Astrocyte (in vitro differentiated cells and primary cell): Measurements from ENCODE around the gene CCR2. TPM values are rescaled to one million over a fixed set of nuclear protein-coding genes. Genes with fewer than 3 reads are reported as not detected.

ENCODE experiments used
- DNase-seq: peaks from one replicate; pipeline ENCODE4 v3.0.0-alpha.2; 2010; ENCODE audit warnings: low read depth
- FAIRE-seq: peaks from 2 replicates; lab custom pipeline; 2011; peaks lifted over from hg19 to GRCh38; lab: Jason Lieb, UNC
- H2AFZ ChIP-seq: 2 replicates; pipeline ENCODE4 v1.6.0; 2012; ENCODE audit warnings: low read depth, low read length, inconsistent platforms
- H3K27ac ChIP-seq: 2 replicates; pipeline ENCODE4 v1.5.1; 2011; ENCODE audit warnings: low read depth, low read length, inconsistent platforms
- H3K27me3 ChIP-seq: 2 replicates; pipeline ENCODE4 v1.6.0; 2011; ENCODE audit warnings: low read length, inconsistent platforms; ENCODE audit not compliant: insufficient read depth
- H3K36me3 ChIP-seq: 2 replicates; pipeline ENCODE4 v1.5.1; 2011; ENCODE audit warnings: low read length, inconsistent platforms; ENCODE audit not compliant: insufficient read depth
- H3K4me1 ChIP-seq: 2 replicates; pipeline ENCODE4 v1.5.1; 2011; ENCODE audit warnings: low read length, inconsistent platforms; ENCODE audit not compliant: insufficient read depth
- H3K4me2 ChIP-seq: 2 replicates; pipeline ENCODE4 v1.6.0; 2012; ENCODE audit warnings: low read length, inconsistent platforms
- H3K4me3 ChIP-seq: 2 replicates; pipeline ENCODE4 v1.5.1; 2011; ENCODE audit warnings: low read depth, mild to moderate bottlenecking, low read length, inconsistent platforms; ENCODE audit not compliant: insufficient read depth
- H3K79me2 ChIP-seq: 2 replicates; pipeline ENCODE4 v1.6.0; 2012; ENCODE audit warnings: mild to moderate bottlenecking, low read length, inconsistent platforms; ENCODE audit not compliant: insufficient read depth
- H3K9ac ChIP-seq: 2 replicates; pipeline ENCODE4 v1.6.0; 2012; ENCODE audit warnings: mild to moderate bottlenecking, low read length, inconsistent platforms
- H3K9me3 ChIP-seq: 2 replicates; pipeline ENCODE4 v1.5.1; 2012; ENCODE audit warnings: low read depth, mild to moderate bottlenecking, low read length, inconsistent platforms; ENCODE audit not compliant: insufficient read depth
- H4K20me1 ChIP-seq: 2 replicates; pipeline ENCODE4 v1.6.0; 2012; ENCODE audit warnings: low read length, inconsistent platforms; ENCODE audit not compliant: insufficient read depth
- H3K27ac Mint-ChIP-seq: one replicate; pipeline ENCODE4 v1.8.0; 2021; ENCODE audit warnings: mild to moderate bottlenecking, mixed read lengths; ENCODE audit not compliant: unreplicated experiment
- H3K27me3 Mint-ChIP-seq: one replicate; pipeline ENCODE4 v1.8.0; 2021; ENCODE audit warnings: low read depth, mixed read lengths; ENCODE audit not compliant: unreplicated experiment
- H3K36me3 Mint-ChIP-seq: one replicate; pipeline ENCODE4 v1.8.0; 2021; ENCODE audit warnings: low read depth, mixed read lengths; ENCODE audit not compliant: unreplicated experiment
- H3K4me1 Mint-ChIP-seq: one replicate; pipeline ENCODE4 v1.8.0; 2021; ENCODE audit warnings: low read depth, mixed read lengths; ENCODE audit not compliant: unreplicated experiment
- H3K4me3 Mint-ChIP-seq: one replicate; pipeline ENCODE4 v1.8.0; 2021; ENCODE audit warnings: mild to moderate bottlenecking, moderate library complexity, mixed read lengths; ENCODE audit not compliant: unreplicated experiment
- H3K9me3 Mint-ChIP-seq: one replicate; pipeline ENCODE4 v1.8.0; 2021; ENCODE audit warnings: mild to moderate bottlenecking, mixed read lengths; ENCODE audit not compliant: unreplicated experiment
- EZH2 ChIP-seq: IDR thresholded peaks from 2 replicates; pipeline ENCODE4 v1.6.1; 2012; ENCODE audit warnings: mild to moderate bottlenecking, low read length, inconsistent platforms; ENCODE audit not compliant: insufficient read depth
- total RNA-seq: library from RNA; stranded (reverse); gene quantifications from 2 replicates; pipeline ENCODE4 v1.2.1, GENCODE V29; 2021
- TF ChIP-seq, protein P1 (sequence below): IDR thresholded peaks from 2 replicates; pipeline ENCODE4 v1.5.1; 2011; ENCODE audit warnings: low read depth, mild to moderate bottlenecking, inconsistent platforms, low read length, moderate library complexity; ENCODE audit not compliant: insufficient read depth

CCR2 gene
- total RNA-seq, 1 donor from 2014 or later = not detected

DNA sequence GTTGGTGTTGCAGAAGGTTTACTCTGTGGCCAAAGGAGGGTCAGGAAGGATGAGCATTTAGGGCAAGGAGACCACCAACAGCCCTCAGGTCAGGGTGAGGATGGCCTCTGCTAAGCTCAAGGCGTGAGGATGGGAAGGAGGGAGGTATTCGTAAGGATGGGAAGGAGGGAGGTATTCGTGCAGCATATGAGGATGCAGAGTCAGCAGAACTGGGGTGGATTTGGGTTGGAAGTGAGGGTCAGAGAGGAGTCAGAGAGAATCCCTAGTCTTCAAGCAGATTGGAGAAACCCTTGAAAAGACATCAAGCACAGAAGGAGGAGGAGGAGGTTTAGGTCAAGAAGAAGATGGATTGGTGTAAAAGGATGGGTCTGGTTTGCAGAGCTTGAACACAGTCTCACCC lies 20.8 kb downstream of the CCR2 start:
- H3K4me2 ChIP-seq = no peak overlapping the region
- TF ChIP-seq EZH2 = no peak
- no peaks in the 10 kb centered on the region for H3K9me3 ChIP-seq
- no peaks in the 10 kb centered on the region for H4K20me1 ChIP-seq
- no peak overlapping the region for H3K27ac ChIP-seq
- H3K36me3 ChIP-seq = no peaks in the 10 kb centered on the region
- H3K79me2 ChIP-seq = no peaks in the 10 kb centered on the region
- peaks cover 51% of the 10 kb centered on the region for H3K27me3 ChIP-seq
- no peak overlapping the region for H2AFZ ChIP-seq
- no peak for DNase-seq
- Mint-ChIP-seq H3K36me3 (no peaks in the 10 kb centered on the region), H3K4me1 (peaks cover 4% of the 10 kb centered on the region), H3K4me3 (no peak overlapping the region), H3K9me3 (no peaks in the 10 kb centered on the region), H3K27ac (no peak overlapping the region), H3K27me3 (peaks cover 32% of the 10 kb centered on the region)
- no peak overlapping the region for H3K4me3 ChIP-seq
- H3K4me1 ChIP-seq = no peaks in the 10 kb centered on the region
- no peak overlapping the region for H3K9ac ChIP-seq
- FAIRE-seq = no peak

DNA sequence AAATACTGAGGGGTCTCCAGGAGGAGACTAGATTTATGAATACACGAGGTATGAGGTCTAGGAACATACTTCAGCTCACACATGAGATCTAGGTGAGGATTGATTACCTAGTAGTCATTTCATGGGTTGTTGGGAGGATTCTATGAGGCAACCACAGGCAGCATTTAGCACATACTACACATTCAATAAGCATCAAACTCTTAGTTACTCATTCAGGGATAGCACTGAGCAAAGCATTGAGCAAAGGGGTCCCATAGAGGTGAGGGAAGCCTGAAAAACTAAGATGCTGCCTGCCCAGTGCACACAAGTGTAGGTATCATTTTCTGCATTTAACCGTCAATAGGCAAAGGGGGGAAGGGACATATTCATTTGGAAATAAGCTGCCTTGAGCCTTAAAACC lies 21.3 kb downstream of the CCR2 start:
- Histone ChIP-seq H3K36me3 (no peaks in the 10 kb centered on the region), H3K4me3 (no peak overlapping the region), H3K9ac (no peak overlapping the region), H2AFZ (no peak overlapping the region), H3K4me1 (no peaks in the 10 kb centered on the region), H3K79me2 (no peaks in the 10 kb centered on the region), H3K27me3 (peaks cover 50% of the 10 kb centered on the region), H3K9me3 (no peaks in the 10 kb centered on the region), H4K20me1 (no peaks in the 10 kb centered on the region), H3K27ac (no peak overlapping the region), H3K4me2 (no peak overlapping the region)
- Mint-ChIP-seq H3K36me3 (no peaks in the 10 kb centered on the region), H3K27ac (no peak overlapping the region), H3K27me3 (peaks cover 29% of the 10 kb centered on the region), H3K9me3 (no peaks in the 10 kb centered on the region), H3K4me3 (no peak overlapping the region), H3K4me1 (peaks cover 4% of the 10 kb centered on the region)
- no peak for FAIRE-seq
- no peak for TF ChIP-seq EZH2
- TF ChIP-seq, protein P1, sequence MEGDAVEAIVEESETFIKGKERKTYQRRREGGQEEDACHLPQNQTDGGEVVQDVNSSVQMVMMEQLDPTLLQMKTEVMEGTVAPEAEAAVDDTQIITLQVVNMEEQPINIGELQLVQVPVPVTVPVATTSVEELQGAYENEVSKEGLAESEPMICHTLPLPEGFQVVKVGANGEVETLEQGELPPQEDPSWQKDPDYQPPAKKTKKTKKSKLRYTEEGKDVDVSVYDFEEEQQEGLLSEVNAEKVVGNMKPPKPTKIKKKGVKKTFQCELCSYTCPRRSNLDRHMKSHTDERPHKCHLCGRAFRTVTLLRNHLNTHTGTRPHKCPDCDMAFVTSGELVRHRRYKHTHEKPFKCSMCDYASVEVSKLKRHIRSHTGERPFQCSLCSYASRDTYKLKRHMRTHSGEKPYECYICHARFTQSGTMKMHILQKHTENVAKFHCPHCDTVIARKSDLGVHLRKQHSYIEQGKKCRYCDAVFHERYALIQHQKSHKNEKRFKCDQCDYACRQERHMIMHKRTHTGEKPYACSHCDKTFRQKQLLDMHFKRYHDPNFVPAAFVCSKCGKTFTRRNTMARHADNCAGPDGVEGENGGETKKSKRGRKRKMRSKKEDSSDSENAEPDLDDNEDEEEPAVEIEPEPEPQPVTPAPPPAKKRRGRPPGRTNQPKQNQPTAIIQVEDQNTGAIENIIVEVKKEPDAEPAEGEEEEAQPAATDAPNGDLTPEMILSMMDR = no peak
- DNase-seq = no peak

DNA sequence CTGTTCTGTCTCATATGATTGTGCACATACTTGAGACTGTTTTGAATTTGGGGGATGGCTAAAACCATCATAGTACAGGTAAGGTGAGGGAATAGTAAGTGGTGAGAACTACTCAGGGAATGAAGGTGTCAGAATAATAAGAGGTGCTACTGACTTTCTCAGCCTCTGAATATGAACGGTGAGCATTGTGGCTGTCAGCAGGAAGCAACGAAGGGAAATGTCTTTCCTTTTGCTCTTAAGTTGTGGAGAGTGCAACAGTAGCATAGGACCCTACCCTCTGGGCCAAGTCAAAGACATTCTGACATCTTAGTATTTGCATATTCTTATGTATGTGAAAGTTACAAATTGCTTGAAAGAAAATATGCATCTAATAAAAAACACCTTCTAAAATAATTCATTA lies 21.9 kb downstream of the CCR2 start:
- no peak overlapping the region for H3K27ac Mint-ChIP-seq
- Histone ChIP-seq H3K9ac (no peak overlapping the region), H3K4me1 (no peaks in the 10 kb centered on the region), H3K36me3 (no peaks in the 10 kb centered on the region), H3K27ac (no peak overlapping the region), H3K4me2 (no peak overlapping the region), H2AFZ (no peak overlapping the region), H3K79me2 (no peaks in the 10 kb centered on the region), H3K27me3 (peaks cover 50% of the 10 kb centered on the region), H3K9me3 (no peaks in the 10 kb centered on the region), H4K20me1 (no peaks in the 10 kb centered on the region), H3K4me3 (no peak overlapping the region)
- FAIRE-seq = no peak
- H3K4me3 Mint-ChIP-seq = no peak overlapping the region
- no peak for TF ChIP-seq EZH2
- TF ChIP-seq, protein P1 = no peak
- no peak for DNase-seq
- H3K36me3 Mint-ChIP-seq = no peaks in the 10 kb centered on the region
- H3K9me3 Mint-ChIP-seq = no peaks in the 10 kb centered on the region
- peaks cover 5% of the 10 kb centered on the region for H3K4me1 Mint-ChIP-seq
- H3K27me3 Mint-ChIP-seq = peaks cover 30% of the 10 kb centered on the region
